Right lobe of liver (tissue), 6 donors: ENCODE data around the gene MRPS34. TPM values are rescaled to one million over a fixed set of nuclear protein-coding genes. Genes with fewer than 3 reads are reported as not detected.

ENCODE experiments used
- ATAC-seq, 4 donors: fragments of 200-7000 bp; cut with Tn5 transposase; one replicate each; pipeline ENCODE4 v1.9.1; 2020; ENCODE audit warnings: mild to moderate bottlenecking in 4 of 4, moderate library complexity in 4 of 4
- DNase-seq, 3 donors: peaks; one replicate each; pipeline ENCODE4 v3.0.0-alpha.2; 2020
- H3K27ac ChIP-seq, 3 donors: fragments of 200-600 bp; one replicate each; pipeline ENCODE4 v1.8.0; 2022
- H3K27me3 ChIP-seq, 2 donors: fragments of 200-600 bp; one replicate each; pipeline ENCODE4 v1.8.0; 2022
- H3K36me3 ChIP-seq, 4 donors: fragments of 200-600 bp; sonication (generic) in 1 of 4; one replicate each; pipeline versions ENCODE4 v1.5.1 to v1.8.0; 2017 to 2022; ENCODE audit warnings: control low read depth in 1 of 4
- H3K4me1 ChIP-seq, 4 donors: fragments of 200-600 bp; sonication (generic) in 1 of 4; one replicate each; pipeline versions ENCODE4 v1.5.1 to v1.8.0; 2017 to 2022; ENCODE audit warnings: control low read depth in 1 of 4
- H3K4me3 ChIP-seq, 3 donors: fragments of 200-600 bp; one replicate each; pipeline ENCODE4 v1.8.0; 2022
- H3K9me3 ChIP-seq, 4 donors: fragments of 200-600 bp; sonication (generic) in 1 of 4; one replicate each; pipeline versions ENCODE4 v1.5.1 to v1.8.0; 2017 to 2022; ENCODE audit warnings: control low read depth in 1 of 4
- POLR2A ChIP-seq: fragments of 450-650 bp; IDR thresholded peaks from one replicate; pipeline ENCODE4 v1.6.1; 2017; ENCODE audit warnings: antibody characterized with exemption, mild to moderate bottlenecking
- WGBS: methylation state at CpG from one replicate; pipeline ENCODE4 v1.1.6; 2018; ENCODE audit warnings: low coverage, low lambda C conversion rate; ENCODE audit not compliant: insufficient coverage; ENCODE audit errors: missing lambda C conversion rate; 5-methylcytosine and 5-hydroxymethylcytosine counted together
- intact Hi-C, 2 donors: fragments of 100-400 bp; cut with DNase I; formaldehyde crosslinking; loops; one replicate each; pipeline versions ENCODE4 v1.11.2 to v1.14.1; 2022
- total RNA-seq, 6 experiments: library from RNA; depleted of rRNA in 2 of 6; stranded (reverse); fragments of >200 nt in 2 of 6; fragmentation: NEBNext Ultra II Directional in 3 of 6; extraction: Animal tissue kit (Norgen Biotek cat#: 25700) in 3 of 6; gene quantifications; one replicate each; pipeline versions ENCODE4 v1.1.0 to v1.2.4, GENCODE V29; 2016 to 2023
- TF ChIP-seq, protein P1 (sequence below), 4 donors: fragments of 200-600 bp in 3 of 4; fragments of 450-650 bp in 1 of 4; IDR thresholded peaks; one replicate each; pipeline versions ENCODE4 v1.5.1 to v1.8.0; 2016 to 2022; ENCODE audit warnings: antibody characterized with exemption in 4 of 4, mild to moderate bottlenecking in 2 of 4
- donor health status: DM: no; HTN: yes; CAD: no.
- donor health status: DM: no; HTN: no; CAD: no.
- donor health status: DM: no; HTN: no; CAD: no.
- donor health status: DM: no; HTN: yes; CAD: no.
- donor health status: DM: no; HTN: yes; CAD: no.

The MRPS34 gene
- total RNA-seq, 6 experiments from 2014 or later: 42.5 to 90.5 (median 52.9) TPM

DNA sequence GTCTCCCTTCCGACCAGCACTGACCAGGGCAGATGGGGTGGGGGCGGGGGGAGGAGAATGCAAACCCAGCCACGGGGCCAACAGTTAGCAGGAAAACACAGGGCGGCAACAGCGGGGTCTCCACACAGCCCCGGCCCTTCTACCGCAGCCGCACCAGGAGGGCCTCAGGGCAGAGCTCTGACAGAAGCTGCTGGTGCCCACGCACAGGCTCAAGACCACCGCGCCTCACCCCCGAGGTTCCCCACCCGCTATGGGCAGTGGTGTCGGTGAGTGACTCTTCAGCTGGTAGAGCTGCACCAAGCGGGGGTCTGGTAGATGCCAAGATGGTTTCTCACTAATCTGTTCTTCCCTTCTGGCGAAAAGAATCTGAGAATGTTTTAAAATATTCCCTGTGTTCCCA, 37.6 kb upstream of the MRPS34 start:
- 93% methylated on average over 8 of the region's 16 CpGs for WGBS
- DNase-seq: no peak

DNA sequence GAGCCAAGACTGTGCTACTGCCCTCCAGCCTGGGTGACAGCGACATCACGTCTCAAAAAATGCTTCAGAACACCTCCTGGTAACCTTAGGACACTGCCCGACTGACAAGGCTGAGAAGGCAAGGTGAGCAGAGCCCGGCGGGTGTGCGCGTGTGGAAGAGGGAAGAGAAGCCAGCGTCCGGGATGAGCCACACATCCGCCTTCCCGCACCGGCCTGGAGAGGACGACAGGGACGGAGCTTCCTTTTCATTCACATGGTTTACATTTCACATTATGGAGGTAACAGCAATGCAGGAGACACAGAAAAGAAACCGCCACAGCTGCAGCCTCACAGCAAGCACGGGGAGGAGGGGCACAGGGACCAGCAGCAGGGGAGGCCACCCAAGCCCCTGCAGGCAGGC, 37.2 kb upstream of the MRPS34 start:
- peaks cover 0 to 46% (median 27%) of the 10 kb centered on the region in 4 donors for H3K36me3 ChIP-seq
- no peak overlapping the region for H3K4me3 ChIP-seq
- TF ChIP-seq POLR2A: no peak
- TF ChIP-seq, protein P1, sequence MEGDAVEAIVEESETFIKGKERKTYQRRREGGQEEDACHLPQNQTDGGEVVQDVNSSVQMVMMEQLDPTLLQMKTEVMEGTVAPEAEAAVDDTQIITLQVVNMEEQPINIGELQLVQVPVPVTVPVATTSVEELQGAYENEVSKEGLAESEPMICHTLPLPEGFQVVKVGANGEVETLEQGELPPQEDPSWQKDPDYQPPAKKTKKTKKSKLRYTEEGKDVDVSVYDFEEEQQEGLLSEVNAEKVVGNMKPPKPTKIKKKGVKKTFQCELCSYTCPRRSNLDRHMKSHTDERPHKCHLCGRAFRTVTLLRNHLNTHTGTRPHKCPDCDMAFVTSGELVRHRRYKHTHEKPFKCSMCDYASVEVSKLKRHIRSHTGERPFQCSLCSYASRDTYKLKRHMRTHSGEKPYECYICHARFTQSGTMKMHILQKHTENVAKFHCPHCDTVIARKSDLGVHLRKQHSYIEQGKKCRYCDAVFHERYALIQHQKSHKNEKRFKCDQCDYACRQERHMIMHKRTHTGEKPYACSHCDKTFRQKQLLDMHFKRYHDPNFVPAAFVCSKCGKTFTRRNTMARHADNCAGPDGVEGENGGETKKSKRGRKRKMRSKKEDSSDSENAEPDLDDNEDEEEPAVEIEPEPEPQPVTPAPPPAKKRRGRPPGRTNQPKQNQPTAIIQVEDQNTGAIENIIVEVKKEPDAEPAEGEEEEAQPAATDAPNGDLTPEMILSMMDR (IDR thresholded peaks at IDR 0.05): no peak
- intact Hi-C loops: no loop called here
- ATAC-seq (no peak), DNase-seq (no peak)
- H3K9me3 ChIP-seq: no peaks in the 10 kb centered on the region
- no peak overlapping the region for H3K27ac ChIP-seq
- H3K27me3 ChIP-seq: no peaks in the 10 kb centered on the region
- H3K4me1 ChIP-seq: peaks cover 0 to 5% (median 0%) of the 10 kb centered on the region in 4 donors
- 80% methylated on average over 3 of the region's 16 CpGs for WGBS

More for the DNA sequence above, 37.6 kb upstream of the MRPS34 start:
- no peaks in the 10 kb centered on the region for H3K9me3 ChIP-seq
- no peaks in the 10 kb centered on the region for H3K27me3 ChIP-seq
- H3K4me3 ChIP-seq: no peak overlapping the region
- no peak overlapping the region for H3K27ac ChIP-seq
- intact Hi-C loops: no loop called here
- TF ChIP-seq POLR2A: no peak
- TF ChIP-seq, protein P1 (IDR thresholded peaks at IDR 0.05): no peak
- peaks cover 0 to 50% (median 29%) of the 10 kb centered on the region in 4 donors for H3K36me3 ChIP-seq
- ATAC-seq: no peak
- H3K4me1 ChIP-seq: peaks cover 0 to 5% (median 0%) of the 10 kb centered on the region in 4 donors

DNA sequence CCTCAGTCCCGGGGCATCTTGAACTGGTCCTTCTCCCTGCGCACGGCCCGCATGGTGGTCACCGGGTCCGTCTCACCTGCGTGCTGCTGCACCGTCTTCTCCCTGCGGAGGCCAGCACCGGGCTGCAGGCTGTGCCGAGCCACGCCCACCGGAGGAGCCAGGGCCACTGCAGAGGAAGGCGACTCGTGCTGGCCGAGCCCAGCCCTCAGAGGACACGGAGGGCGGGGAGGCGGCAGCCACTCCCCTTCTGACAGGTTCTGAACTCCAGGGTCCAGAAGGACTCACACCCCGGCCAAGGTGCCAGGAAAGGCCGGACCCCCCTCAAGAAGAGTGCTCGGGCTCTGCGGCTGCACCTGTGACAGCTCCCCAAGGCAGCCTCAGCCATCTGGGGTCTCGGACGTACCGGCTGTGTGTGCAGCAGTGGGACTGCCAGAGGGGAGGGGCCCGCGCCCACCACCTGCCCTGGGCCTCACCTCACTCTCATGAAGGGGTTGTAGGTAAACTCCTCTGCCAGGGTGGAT, 36.4 kb upstream of the MRPS34 start:
- no peak for TF ChIP-seq POLR2A
- TF ChIP-seq, protein P1 (IDR thresholded peaks at IDR 0.05): no peak
- 96% methylated on average over 5 of the region's 28 CpGs for WGBS
- no peaks in the 10 kb centered on the region for H3K27me3 ChIP-seq
- H3K4me3 ChIP-seq: no peak overlapping the region
- H3K9me3 ChIP-seq: no peaks in the 10 kb centered on the region
- intact Hi-C loops: no loop called here
- DNase-seq (no peak), ATAC-seq (peak in 1 of 4 donors; percentile 4)
- peaks cover 0 to 43% (median 24%) of the 10 kb centered on the region in 4 donors for H3K36me3 ChIP-seq
- H3K4me1 ChIP-seq: peaks cover 0 to 5% (median 0%) of the 10 kb centered on the region in 4 donors
- H3K27ac ChIP-seq: no peak overlapping the region

DNA sequence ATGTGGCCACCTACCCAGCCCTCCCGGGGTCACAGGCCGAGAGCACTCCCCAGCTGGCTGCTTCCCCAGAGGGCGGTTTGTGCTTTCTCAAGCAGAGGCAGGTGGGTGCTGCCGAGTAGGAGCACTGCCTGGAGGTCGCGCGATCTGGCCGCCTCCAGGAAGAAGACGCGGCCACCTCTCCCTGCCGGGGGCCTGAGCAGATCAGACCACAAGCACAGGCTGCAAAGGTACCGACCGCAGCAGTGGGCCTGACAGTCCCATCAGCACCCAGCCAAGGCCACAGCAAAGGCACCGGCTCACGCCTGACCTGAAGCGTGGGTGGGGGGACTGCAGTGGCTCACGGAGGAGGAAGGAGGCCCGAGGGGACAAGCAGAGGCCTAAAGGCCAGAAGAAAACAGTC, 35.8 kb upstream of the MRPS34 start:
- WGBS: 89% methylated on average over 6 of the region's 18 CpGs
- no peak for TF ChIP-seq POLR2A
- TF ChIP-seq, protein P1 (IDR thresholded peaks at IDR 0.05): no peak
- intact Hi-C loops: no loop called here
- Histone ChIP-seq H3K4me1 (peaks cover 0 to 5% (median 0%) of the 10 kb centered on the region in 4 donors), H3K27ac (no peak overlapping the region), H3K4me3 (no peak overlapping the region), H3K9me3 (no peaks in the 10 kb centered on the region), H3K36me3 (peaks cover 0 to 39% (median 22%) of the 10 kb centered on the region in 4 donors), H3K27me3 (no peaks in the 10 kb centered on the region)
- DNase-seq (no peak), ATAC-seq (no peak)
